Transverse colon (tissue), 3 donors: ENCODE data around the gene FUT7.

Experiments
- CTCF ChIP-seq, 5 experiments: fragments of 200-600 bp in 3 of 5; fragments of 450-650 bp in 2 of 5; sonication (generic) in 3 of 5; IDR thresholded peaks; 1 replicate in 2 of 5; 2 replicates in 3 of 5; pipeline ENCODE4 v1.5.1; 2016 to 2017; ENCODE audit warnings: antibody characterized with exemption in 5 of 5, inconsistent platforms in 3 of 5, mild to moderate bottlenecking in 2 of 5, moderate library complexity in 1 of 5
- POLR2A ChIP-seq: fragments of 450-650 bp; IDR thresholded peaks from one replicate; pipeline ENCODE4 v1.6.1; 2016; ENCODE audit warnings: antibody characterized with exemption, mild to moderate bottlenecking, moderate library complexity

- TF ChIP-seq CTCF (IDR thresholded peaks at IDR 0.05) (no peak), POLR2A (no peak)
Measured at GRCh38 chr9:137037035-137037434, 5.1 kb upstream of the FUT7 start.
